Ectodermal cell (in vitro differentiated cells): ENCODE results near the gene ARHGDIG.

Experiments used
- H3K27ac ChIP-seq: 2 replicates; pipeline ENCODE4 v1.7.0; 2013; ENCODE audit warnings: mild to moderate bottlenecking, low read depth, low read length; ENCODE audit not compliant: insufficient read depth, poor library complexity, severe bottlenecking
- H3K27me3 ChIP-seq: 2 replicates; pipeline ENCODE4 v1.7.0; 2013; ENCODE audit warnings: mild to moderate bottlenecking, low read length; ENCODE audit not compliant: insufficient read depth, control insufficient read depth, poor library complexity, severe bottlenecking
- H3K36me3 ChIP-seq: one replicate; pipeline ENCODE4 v1.7.0; 2013; ENCODE audit warnings: low read length; ENCODE audit not compliant: control insufficient read depth, insufficient read depth
- H3K4me1 ChIP-seq: one replicate; pipeline ENCODE4 v1.7.0; 2013; ENCODE audit warnings: low read length; ENCODE audit not compliant: control insufficient read depth, insufficient read depth
- H3K4me3 ChIP-seq: 2 replicates; pipeline ENCODE4 v1.7.0; 2013; ENCODE audit warnings: low read depth, low read length, control low read depth; ENCODE audit not compliant: insufficient read depth
- H3K9me3 ChIP-seq: 2 replicates; pipeline ENCODE4 v1.7.0; 2013; ENCODE audit warnings: mild to moderate bottlenecking, low read length, moderate library complexity; ENCODE audit not compliant: control insufficient read depth
- WGBS, 2 experiments: methylation state at CpG; one replicate each; pipeline ENCODE4 v1.1.7; 2013; ENCODE audit warnings: missing lambda C conversion rate in 2 of 2; 5-methylcytosine and 5-hydroxymethylcytosine counted together

Gene ARHGDIG

DNA sequence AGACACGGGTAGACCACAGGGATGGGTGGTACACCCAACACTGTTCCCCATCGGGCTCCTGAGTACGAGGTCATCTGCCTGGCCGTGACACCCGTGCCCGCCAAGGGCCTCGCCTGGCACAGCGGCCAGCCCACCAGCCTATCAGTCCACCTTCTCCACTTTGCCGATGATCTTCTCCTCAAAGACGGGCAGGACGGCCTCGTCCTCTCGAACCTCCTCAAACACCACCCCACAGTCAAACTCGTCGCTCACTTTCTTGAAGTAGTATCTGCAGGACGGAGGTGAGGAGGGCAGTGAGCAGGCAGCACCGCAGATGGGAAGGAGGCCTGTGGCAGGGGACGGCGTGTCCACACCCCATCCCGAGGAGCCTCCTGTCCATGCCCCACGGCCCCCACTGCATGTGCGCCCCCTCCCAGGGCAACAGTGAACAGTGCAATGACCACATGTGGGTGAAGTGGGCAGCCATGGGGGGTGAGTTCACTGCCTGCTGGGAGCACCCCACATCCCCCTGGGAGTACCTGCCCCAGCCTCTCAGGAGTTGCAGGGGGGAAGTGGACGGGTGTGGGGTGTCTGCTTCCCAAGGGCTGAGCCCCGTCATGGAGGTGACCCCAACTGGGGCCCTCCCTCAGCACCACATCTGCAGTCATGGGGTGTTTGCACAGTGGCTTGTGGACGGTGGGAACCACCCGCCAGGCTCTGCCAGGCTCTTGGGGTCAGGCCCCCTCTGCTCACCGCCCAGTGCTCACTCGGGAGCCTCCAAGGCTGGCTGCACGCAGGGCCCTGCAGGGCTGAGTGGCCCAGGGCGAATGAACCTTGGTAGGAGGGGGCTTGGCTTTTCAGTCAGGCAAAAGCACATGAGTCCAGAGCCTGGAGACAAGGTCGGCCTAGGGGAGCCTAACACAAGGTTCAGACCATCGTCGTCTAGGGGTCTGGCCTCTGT lies 7.9 kb downstream of the ARHGDIG start:
- Histone ChIP-seq H3K9me3 (no peaks in the 10 kb centered on the region), H3K4me1 (no peaks in the 10 kb centered on the region), H3K4me3 (no peak overlapping the region), H3K27ac (no peak overlapping the region), H3K36me3 (peaks cover 25% of the 10 kb centered on the region), H3K27me3 (no peaks in the 10 kb centered on the region)
- WGBS, 2 experiments = 94 to 96% methylated on average over 33 of the region's 33 CpGs

DNA sequence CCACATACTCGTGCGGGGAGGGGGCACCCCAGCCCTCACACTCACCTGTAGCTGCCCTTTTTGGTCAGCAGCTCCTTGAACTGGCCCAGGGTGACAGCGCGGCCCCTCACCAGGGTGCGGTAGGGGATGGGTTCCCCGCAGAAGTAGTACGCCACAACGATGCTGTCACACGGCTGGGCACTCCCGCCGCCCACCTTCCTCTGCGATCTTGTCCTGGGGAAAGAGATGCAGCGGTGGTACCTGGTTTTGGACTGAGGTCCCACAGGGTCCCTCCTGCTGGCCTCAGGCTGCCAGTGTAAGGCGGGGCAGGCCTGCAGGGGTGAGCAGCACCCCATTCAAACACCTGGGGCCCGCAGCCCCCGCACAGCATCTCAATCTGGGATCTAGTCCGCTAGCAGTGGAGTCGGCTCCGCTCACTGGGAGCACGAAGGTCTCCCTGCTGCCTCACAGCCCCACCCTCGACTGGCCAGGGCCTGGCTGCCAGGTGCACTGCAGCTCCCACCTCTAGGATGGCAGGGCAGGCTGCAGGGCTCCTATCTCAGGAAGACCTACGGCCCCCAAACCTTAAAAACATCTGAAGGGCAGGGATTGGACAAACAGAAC lies 9.1 kb downstream of the ARHGDIG start:
- Histone ChIP-seq H3K27ac (no peak overlapping the region), H3K9me3 (no peaks in the 10 kb centered on the region), H3K36me3 (peaks cover 25% of the 10 kb centered on the region), H3K4me1 (no peaks in the 10 kb centered on the region), H3K4me3 (no peak overlapping the region), H3K27me3 (no peaks in the 10 kb centered on the region)
- whole genome bisulfite sequencing, 2 experiments = 96% methylated on average over 22 of the region's 22 CpGs

- 95 to 97% methylated on average over 25 of the region's 25 CpGs for WGBS, 2 experiments
- Histone ChIP-seq H3K27ac (no peak overlapping the region), H3K9me3 (no peaks in the 10 kb centered on the region), H3K4me3 (no peak overlapping the region), H3K36me3 (peaks cover 25% of the 10 kb centered on the region), H3K27me3 (no peaks in the 10 kb centered on the region), H3K4me1 (no peaks in the 10 kb centered on the region)
These were observed 9.8 kb downstream of the ARHGDIG start for GRCh38 chr16:290015-290680.

GRCh38 chr16:290681-291405 lies 10.5 kb downstream of the ARHGDIG start:
- peaks cover 25% of the 10 kb centered on the region for H3K36me3 ChIP-seq
- no peaks in the 10 kb centered on the region for H3K9me3 ChIP-seq
- WGBS, 2 experiments = 95 to 97% methylated on average over 50 of the region's 50 CpGs

DNA sequence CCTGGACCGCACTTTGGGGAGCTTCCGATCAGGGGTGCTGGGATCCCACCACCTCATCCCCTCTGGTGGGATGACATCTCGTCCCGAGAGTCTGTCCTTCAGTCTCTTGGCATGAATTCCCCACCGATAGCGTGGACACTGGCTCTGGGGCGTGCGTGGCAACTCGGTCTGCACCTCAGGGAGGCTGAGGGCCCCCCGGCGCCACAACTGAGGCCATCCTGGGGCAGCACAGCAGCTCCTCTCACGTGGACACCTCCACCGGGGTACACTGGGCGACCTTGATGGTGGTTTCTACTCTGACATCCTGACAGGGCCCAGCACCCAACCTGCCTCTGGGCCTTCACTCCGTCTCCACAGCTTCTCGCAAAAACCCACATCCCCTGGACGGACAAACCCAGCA lies 11.1 kb downstream of the ARHGDIG start:
- Histone ChIP-seq H3K9me3 (no peaks in the 10 kb centered on the region), H3K27ac (no peak overlapping the region), H3K4me1 (no peaks in the 10 kb centered on the region), H3K4me3 (no peak overlapping the region), H3K27me3 (no peaks in the 10 kb centered on the region), H3K36me3 (peaks cover 22% of the 10 kb centered on the region)
- 90% methylated on average over 17 of the region's 17 CpGs for WGBS, 2 experiments

More at GRCh38 chr16:290681-291405, 10.5 kb downstream of the ARHGDIG start:
- Histone ChIP-seq H3K4me3 (no peak overlapping the region), H3K4me1 (no peaks in the 10 kb centered on the region), H3K27me3 (no peaks in the 10 kb centered on the region), H3K27ac (no peak overlapping the region)

DNA sequence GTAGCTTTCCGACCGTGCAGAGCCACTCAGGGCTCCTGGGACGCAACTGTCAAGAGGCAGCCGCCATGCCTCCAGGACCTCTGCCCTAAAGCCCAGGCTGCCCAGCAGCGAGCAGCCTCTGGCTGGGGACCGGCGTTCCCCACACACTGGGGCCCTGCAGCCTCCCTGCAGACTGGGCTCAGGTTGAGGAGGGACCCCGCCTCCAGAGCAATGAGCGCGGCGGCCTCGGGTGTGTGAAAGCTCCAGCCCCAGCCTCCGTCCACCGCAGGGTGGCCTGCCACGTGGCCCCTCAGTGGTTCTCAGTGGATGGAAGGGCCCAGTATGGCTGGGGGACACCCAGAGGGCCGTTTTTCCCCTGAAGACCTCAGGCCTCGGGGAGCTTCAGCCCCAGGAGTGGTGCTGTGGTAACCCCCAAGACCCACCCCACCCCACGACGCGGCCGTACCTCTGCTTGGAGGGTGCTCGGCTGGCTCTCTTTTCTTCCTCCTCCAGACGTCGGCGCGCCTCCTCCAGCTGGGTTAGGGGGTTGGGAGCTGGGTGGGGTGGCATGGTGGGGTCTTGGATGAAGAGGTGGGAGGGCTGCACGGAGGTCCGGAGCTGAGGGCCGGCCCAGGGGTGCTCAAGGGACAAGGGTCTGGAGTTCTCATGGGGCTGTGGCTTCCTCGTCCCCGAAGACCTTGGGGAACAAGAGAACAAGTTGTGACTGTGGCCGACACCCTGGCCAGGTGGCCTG lies 12.8 kb downstream of the ARHGDIG start:
- H3K9me3 ChIP-seq = no peaks in the 10 kb centered on the region
- 94 to 96% methylated on average over 32 of the region's 32 CpGs for WGBS, 2 experiments
- no peak overlapping the region for H3K4me3 ChIP-seq
- no peak overlapping the region for H3K27ac ChIP-seq
- no peaks in the 10 kb centered on the region for H3K27me3 ChIP-seq
- peaks cover 25% of the 10 kb centered on the region for H3K36me3 ChIP-seq
- no peaks in the 10 kb centered on the region for H3K4me1 ChIP-seq

DNA sequence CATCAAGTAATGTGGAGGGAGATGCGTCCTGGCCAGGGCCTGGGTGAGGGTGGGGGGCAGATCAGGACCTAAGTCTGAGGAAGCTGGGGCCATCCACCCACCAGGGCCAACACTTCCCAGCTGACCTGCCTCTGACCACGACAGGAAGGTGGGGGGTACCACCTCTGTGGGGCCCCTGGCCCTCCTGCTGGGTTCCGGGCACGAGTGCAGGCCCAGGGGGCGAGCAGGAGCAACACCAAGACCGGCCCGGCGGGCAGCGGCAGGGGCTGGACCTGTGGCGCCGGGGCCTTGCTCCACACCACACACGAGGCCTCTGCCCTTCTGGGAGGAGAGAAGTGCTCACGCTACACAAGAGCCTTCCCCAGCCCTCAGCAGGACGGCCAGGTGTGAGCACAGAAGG lies 15.9 kb downstream of the ARHGDIG start:
- H3K4me1 ChIP-seq = no peaks in the 10 kb centered on the region
- WGBS, 2 experiments = 97 to 98% methylated on average over 14 of the region's 14 CpGs
- H3K36me3 ChIP-seq = peaks cover 10% of the 10 kb centered on the region
- H3K9me3 ChIP-seq = no peaks in the 10 kb centered on the region
- H3K27me3 ChIP-seq = no peaks in the 10 kb centered on the region
- no peak overlapping the region for H3K27ac ChIP-seq
- H3K4me3 ChIP-seq = no peak overlapping the region

DNA sequence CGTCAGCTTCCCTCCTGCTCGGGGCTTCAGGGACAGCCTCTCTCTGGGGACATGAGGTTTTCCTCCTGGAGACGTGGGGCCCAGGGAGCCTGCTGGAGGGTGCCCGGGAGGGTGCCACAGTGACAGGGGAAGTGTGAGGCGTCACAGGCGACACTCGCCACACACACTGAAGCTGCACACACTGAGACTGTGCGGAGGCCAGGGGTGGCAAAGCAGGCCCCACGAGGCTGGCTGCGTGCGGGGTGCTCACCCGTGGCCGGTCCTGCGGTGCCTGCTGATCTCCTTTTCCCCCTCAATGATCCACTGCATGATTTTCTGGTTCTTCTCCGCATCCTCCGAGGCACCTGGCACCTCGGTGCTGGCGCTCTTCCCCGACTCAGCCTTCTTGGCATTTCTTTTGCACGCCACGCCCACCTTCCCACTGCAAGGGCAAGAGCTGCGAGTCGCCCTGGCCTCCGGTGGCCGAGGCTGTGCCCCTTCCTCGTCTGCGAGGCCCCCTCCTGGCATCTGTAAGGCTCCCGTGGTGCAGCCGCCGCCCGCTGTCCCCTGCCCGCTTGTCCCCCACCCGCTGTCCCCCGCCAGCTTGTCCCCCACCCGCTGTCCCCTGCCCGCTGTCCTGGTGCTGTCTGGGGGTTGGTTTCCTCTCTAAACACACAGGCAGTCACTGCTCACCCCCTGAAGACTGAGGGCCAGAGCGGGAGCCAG lies 16.6 kb downstream of the ARHGDIG start:
- H3K36me3 ChIP-seq = peaks cover 10% of the 10 kb centered on the region
- 94 to 95% methylated on average over 37 of the region's 37 CpGs for WGBS, 2 experiments

DNA sequence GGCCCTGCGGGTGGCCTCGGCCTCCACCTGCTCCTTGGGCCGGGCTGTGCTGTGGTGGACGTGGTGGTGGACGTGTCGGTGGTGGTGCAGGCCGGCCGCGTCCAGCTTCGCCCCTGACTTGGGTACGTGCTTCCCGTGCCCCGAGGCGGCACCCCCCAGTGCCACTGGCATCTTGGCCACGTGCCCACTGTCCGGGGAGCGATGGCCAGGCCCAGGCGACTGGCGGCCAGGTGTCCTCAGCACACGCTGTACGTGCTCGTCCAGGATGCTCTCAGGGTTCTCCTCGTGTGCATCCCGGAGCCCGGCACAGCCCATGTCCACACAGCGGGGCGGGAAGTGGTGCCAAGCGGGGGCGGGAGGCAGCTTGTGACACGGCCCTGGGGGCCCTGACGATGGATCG lies 17.4 kb downstream of the ARHGDIG start:
- H3K9me3 ChIP-seq = no peaks in the 10 kb centered on the region
- WGBS, 2 experiments = 96 to 97% methylated on average over 32 of the region's 32 CpGs
- H3K4me3 ChIP-seq = no peak overlapping the region
- no peak overlapping the region for H3K27ac ChIP-seq
- peaks cover 5% of the 10 kb centered on the region for H3K36me3 ChIP-seq
- no peaks in the 10 kb centered on the region for H3K4me1 ChIP-seq
- no peaks in the 10 kb centered on the region for H3K27me3 ChIP-seq

More for the DNA sequence above, 16.6 kb downstream of the ARHGDIG start:
- H3K27ac ChIP-seq = no peak overlapping the region
- no peaks in the 10 kb centered on the region for H3K9me3 ChIP-seq
- no peak overlapping the region for H3K4me3 ChIP-seq
- no peaks in the 10 kb centered on the region for H3K27me3 ChIP-seq
- H3K4me1 ChIP-seq = no peaks in the 10 kb centered on the region
